ENCODE data around the gene EXOC3. TPM values are rescaled to one million over a fixed set of nuclear protein-coding genes. Genes with fewer than 3 reads are reported as not detected.

The EXOC3 gene
- total RNA-seq, 1 experiment from 2014 or later = 31.3 TPM

DNA sequence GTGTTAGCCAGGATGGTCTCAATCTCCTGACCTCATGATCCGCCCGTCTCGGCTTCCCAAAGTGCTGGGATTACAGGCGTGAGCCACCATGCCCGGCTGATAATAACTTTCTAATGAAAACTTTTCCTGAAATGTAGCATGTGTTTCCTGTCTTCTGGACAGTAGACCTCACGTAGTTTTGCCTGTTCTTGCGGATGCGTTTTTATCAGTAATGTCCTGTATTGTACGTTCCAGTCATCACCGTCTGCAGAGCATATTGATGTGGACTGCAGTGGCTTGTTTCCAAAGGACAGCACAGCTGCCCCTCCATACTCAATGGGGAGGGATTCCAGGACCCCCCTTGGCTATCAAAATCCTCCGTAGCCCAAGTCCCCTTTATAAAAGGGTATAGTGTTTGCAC is 12.8 kb downstream of the EXOC3 start:
- DNase-seq (no peak), ATAC-seq (no peak)
- H3K27ac ChIP-seq (ENCODE audit: low read length) = no peak overlapping the region
- CTCF ChIA-PET = no interaction called here
- H2AFZ ChIP-seq (ENCODE audit: low read length) = no peak overlapping the region
- H3K36me3 ChIP-seq (ENCODE audit: low read depth, low read length) = peaks cover 69% of the 10 kb centered on the region
- H3K4me3 ChIP-seq (ENCODE audit: low read length) = no peak overlapping the region
- H3K9ac ChIP-seq (ENCODE audit: low read length) = no peak overlapping the region
- no peaks in the 10 kb centered on the region for H3K9me2 ChIP-seq (replicated peaks; ENCODE audit: low read length)
- H3K4me2 ChIP-seq (ENCODE audit: low read length) = no peak overlapping the region
- H3K27me3 ChIP-seq (ENCODE audit: low read length) = no peaks in the 10 kb centered on the region
- intact Hi-C loops (cut with micrococcal nuclease) = no loop called here
- peaks cover 21% of the 10 kb centered on the region for H3K4me1 ChIP-seq (ENCODE audit: insufficient read depth, low read length)
- TF ChIP-seq EZH2phosphoT487 (IDR thresholded peaks at IDR 0.05; ENCODE audit: borderline replicate concordance, low read length) (no peak), EZH2 (IDR thresholded peaks at IDR 0.05; ENCODE audit: low read length, unreplicated experiment) (no peak)
- TF ChIP-seq, protein P1, sequence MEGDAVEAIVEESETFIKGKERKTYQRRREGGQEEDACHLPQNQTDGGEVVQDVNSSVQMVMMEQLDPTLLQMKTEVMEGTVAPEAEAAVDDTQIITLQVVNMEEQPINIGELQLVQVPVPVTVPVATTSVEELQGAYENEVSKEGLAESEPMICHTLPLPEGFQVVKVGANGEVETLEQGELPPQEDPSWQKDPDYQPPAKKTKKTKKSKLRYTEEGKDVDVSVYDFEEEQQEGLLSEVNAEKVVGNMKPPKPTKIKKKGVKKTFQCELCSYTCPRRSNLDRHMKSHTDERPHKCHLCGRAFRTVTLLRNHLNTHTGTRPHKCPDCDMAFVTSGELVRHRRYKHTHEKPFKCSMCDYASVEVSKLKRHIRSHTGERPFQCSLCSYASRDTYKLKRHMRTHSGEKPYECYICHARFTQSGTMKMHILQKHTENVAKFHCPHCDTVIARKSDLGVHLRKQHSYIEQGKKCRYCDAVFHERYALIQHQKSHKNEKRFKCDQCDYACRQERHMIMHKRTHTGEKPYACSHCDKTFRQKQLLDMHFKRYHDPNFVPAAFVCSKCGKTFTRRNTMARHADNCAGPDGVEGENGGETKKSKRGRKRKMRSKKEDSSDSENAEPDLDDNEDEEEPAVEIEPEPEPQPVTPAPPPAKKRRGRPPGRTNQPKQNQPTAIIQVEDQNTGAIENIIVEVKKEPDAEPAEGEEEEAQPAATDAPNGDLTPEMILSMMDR (conservative IDR thresholded peaks at IDR 0.05; ENCODE audit: low read depth, low read length) = no peak
- BruUV-seq (replicated peaks) = no TSS peak
- H3F3A ChIP-seq (ENCODE audit: low read length, unreplicated experiment) = no peaks in the 10 kb centered on the region
- H3K9me3 ChIP-seq (ENCODE audit: low read length) = peaks cover 14% of the 10 kb centered on the region
- POLR2A ChIA-PET (ENCODE audit: unreplicated experiment) = no interaction called here
- peaks cover 75% of the 10 kb centered on the region for H3K79me2 ChIP-seq (ENCODE audit: low read length)
- no peaks in the 10 kb centered on the region for H4K20me1 ChIP-seq (ENCODE audit: low read length)

DNA sequence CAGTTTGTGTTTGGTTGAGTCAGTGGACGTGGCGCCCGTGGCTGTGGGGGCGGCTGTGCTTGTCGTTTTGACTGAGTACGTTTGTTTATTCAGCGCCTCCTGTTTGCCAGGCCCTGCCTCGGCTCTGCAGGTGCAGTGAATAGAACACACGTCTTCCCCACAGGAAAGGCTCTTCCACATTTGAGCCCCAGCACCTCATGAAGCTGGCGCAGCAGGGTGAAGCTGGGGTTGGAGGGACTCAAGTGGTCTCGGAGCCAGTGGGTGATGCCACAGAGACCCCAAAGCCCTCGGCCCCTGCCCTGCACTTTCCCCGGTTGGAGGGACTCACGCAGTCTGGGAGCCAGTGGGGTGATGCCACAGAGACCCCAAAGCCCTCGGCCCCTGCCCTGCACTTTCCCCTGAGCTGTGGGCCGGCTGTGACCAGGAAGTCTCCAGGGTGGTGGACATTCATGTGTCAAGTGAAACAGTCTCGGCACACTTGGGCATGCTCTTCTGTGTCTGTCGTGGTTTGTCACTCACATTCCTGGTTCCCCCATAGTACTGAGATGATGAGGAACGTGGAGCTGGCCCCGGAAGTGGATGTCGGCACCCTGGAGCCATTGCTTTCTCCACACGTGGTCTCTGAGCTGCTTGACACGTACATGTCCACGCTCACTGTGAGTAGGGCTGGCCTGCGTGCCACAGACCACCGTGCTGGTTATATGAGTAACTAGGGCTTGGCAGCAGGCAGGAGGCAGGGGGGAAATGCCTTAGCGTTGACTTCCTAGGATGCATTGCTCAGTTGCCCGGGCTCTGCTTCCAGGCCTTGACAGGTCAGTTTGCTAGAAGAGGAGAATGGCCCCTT is 13.6 kb downstream of the EXOC3 start:
- ChIA-PET POLR2A (ENCODE audit: unreplicated experiment) (no interaction called here), CTCF (no interaction called here)
- H3K9me2 ChIP-seq (replicated peaks; ENCODE audit: low read length) = no peaks in the 10 kb centered on the region
- DNase-seq = no peak
- no peak for TF ChIP-seq EZH2 (IDR thresholded peaks at IDR 0.05; ENCODE audit: low read length, unreplicated experiment)
- TF ChIP-seq EZH2phosphoT487 (IDR thresholded peaks at IDR 0.05; ENCODE audit: borderline replicate concordance, low read length) = no peak
- TF ChIP-seq, protein P1 (conservative IDR thresholded peaks at IDR 0.05; ENCODE audit: low read depth, low read length) = no peak
- H3K4me2 ChIP-seq (ENCODE audit: low read length) = no peak overlapping the region
- no peaks in the 10 kb centered on the region for H3F3A ChIP-seq (ENCODE audit: low read length, unreplicated experiment)
- no TSS peak for BruUV-seq (replicated peaks)
- no peaks in the 10 kb centered on the region for H4K20me1 ChIP-seq (ENCODE audit: low read length)
- H3K9me3 ChIP-seq (ENCODE audit: low read length) = peaks cover 8% of the 10 kb centered on the region
- no peak overlapping the region for H3K4me3 ChIP-seq (ENCODE audit: low read length)
- H3K79me2 ChIP-seq (ENCODE audit: low read length) = peaks cover 75% of the 10 kb centered on the region
- no peak overlapping the region for H3K9ac ChIP-seq (ENCODE audit: low read length)
- H3K4me1 ChIP-seq (ENCODE audit: insufficient read depth, low read length) = peaks cover 21% of the 10 kb centered on the region
- H3K27ac ChIP-seq (ENCODE audit: low read length) = no peak overlapping the region
- peaks cover 63% of the 10 kb centered on the region for H3K36me3 ChIP-seq (ENCODE audit: low read depth, low read length)
- ATAC-seq = no peak
- intact Hi-C loops (cut with micrococcal nuclease) = no loop called here
- H3K27me3 ChIP-seq (ENCODE audit: low read length) = no peaks in the 10 kb centered on the region
- no peak overlapping the region for H2AFZ ChIP-seq (ENCODE audit: low read length)
